Ovary (tissue), 3 donors: ENCODE results near the gene IFNA2.

ENCODE experiments used
- CTCF ChIP-seq, 3 donors: fragments of 450-650 bp in 2 of 3; fragments of 200-600 bp in 1 of 3; IDR thresholded peaks; one replicate each; pipeline versions ENCODE4 v1.5.1 to v1.8.0; 2016 to 2022; ENCODE audit warnings: antibody characterized with exemption in 3 of 3, mild to moderate bottlenecking in 1 of 3
- POLR2A ChIP-seq: fragments of 450-650 bp; IDR thresholded peaks from one replicate; pipeline ENCODE4 v1.6.1; 2017; ENCODE audit warnings: antibody characterized with exemption, mild to moderate bottlenecking, moderate library complexity
- donor health status: DM: no; HTN: no; CAD: no.

DNA sequence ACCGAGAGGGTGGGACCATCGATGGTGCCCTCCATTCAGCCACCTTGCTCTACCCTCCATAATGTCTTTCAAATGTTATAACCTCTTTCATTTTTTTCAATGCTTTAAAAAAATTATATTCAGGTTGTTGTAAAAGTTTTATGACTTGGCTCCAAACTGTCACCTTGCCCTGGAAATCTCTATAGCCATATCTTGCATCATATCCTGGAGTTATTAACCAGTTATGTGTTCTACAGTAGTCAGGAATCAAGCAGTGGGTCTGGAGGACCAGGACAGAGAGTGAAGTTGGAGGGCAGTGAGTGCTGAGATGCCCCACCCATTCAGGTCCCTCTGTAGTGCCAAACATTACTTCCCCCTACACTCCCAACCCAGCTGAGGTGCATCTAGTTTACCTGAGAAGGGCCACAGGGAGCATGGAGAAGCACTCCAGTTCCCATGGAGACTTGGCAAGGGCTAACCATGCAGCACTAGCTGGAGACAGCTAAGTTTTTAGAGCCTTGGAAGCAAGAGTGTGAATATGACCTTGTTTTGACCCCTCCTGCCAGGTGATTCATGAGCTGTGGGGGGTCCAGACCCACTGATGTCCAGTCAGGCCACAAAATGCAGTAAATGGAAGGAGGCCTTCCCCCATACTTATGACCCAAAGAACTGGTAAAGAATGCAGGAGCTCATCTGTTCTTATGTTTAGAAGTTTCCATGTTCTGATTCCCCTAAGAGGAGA is 29.2 kb upstream of the IFNA2 start:
- TF ChIP-seq CTCF (IDR thresholded peaks at IDR 0.05) (no peak), POLR2A (no peak)
